Vagina (tissue), 2 donors: ENCODE data around the gene MBLAC1.
"Not testable (repeated sequence)": the region's sequence is repeated elsewhere in the genome, so short reads cannot be mapped to it uniquely, and the experiment has no call there.

ENCODE experiments used
- CTCF ChIP-seq, 3 experiments: fragments of 450-650 bp in 2 of 3; fragments of 200-600 bp in 1 of 3; sonication (generic) in 1 of 3; IDR thresholded peaks; one replicate each; pipeline ENCODE4 v1.5.1; 2017 to 2019; ENCODE audit warnings: antibody characterized with exemption in 3 of 3, mild to moderate bottlenecking in 2 of 3, moderate library complexity in 2 of 3
- POLR2AphosphoS5 ChIP-seq, 2 donors: sonication (generic); formaldehyde crosslinking; IDR thresholded peaks; one replicate each; pipeline ENCODE4 v1.9.0; 2017; ENCODE audit warnings: antibody characterized with exemption in 2 of 2, mild to moderate bottlenecking in 2 of 2, low read depth in 1 of 2; ENCODE audit not compliant: insufficient read depth in 1 of 2

- TF ChIP-seq CTCF (IDR thresholded peaks at IDR 0.05); POLR2AphosphoS5 (IDR thresholded peaks at IDR 0.05; ENCODE audit: insufficient read depth in 1 of 2, low read depth in 1 of 2): not testable (repeated sequence)
Measured at GRCh38 chr7:100130220-100130607, 3.4 kb downstream of the MBLAC1 start.
